HEK293 (cell line): Measurements from ENCODE around the gene JUND.

ENCODE experiments used
- CTCF ChIA-PET: fragments of 350-600 bp; formaldehyde crosslinking; extraction: SDS; loops from one replicate; lab custom pipeline; 2021; ENCODE audit warnings: antibody characterized with exemption; lab: Yijun Ruan, JAX
- POLR2A ChIA-PET: fragments of 300-600 bp; formaldehyde crosslinking; extraction: SDS; loops from one replicate; lab custom pipeline; 2020; ENCODE audit warnings: antibody characterized with exemption, inconsistent platforms; lab: Yijun Ruan, JAX
- H3K27ac ChIP-seq: fragments of 200-500 bp; sonication (Bioruptor generic); 2 replicates; pipeline ENCODE4 v1.5.1; 2014; ENCODE audit warnings: low read depth, low read length, control low read depth, inconsistent platforms; ENCODE audit errors: extremely low read depth
- H3K36me3 ChIP-seq, 2 experiments: fragments of 200-500 bp in 1 of 2; sonication (Bioruptor generic) in 1 of 2; 1 replicate in 1 of 2; 2 replicates in 1 of 2; pipeline ENCODE4 v1.5.1; 2014 to 2017; ENCODE audit warnings: inconsistent platforms in 2 of 2, low read length in 2 of 2; ENCODE audit not compliant: control insufficient read depth in 2 of 2, insufficient read depth in 1 of 2
- H3K4me1 ChIP-seq: fragments of 200-500 bp; sonication (Bioruptor generic); 2 replicates; pipeline ENCODE4 v1.5.1; 2014; ENCODE audit warnings: mild to moderate bottlenecking, low read length, inconsistent platforms; ENCODE audit not compliant: control insufficient read depth, insufficient read depth
- H3K4me3 ChIP-seq: 2 replicates; pipeline ENCODE4 v1.5.1; 2011; ENCODE audit warnings: low read depth, mild to moderate bottlenecking, control low read depth, low read length, moderate library complexity
- H3K9me3 ChIP-seq: fragments of 200-500 bp; sonication (Bioruptor generic); 2 replicates; pipeline ENCODE4 v1.5.1; 2014; ENCODE audit warnings: low read depth, low read length, inconsistent platforms; ENCODE audit not compliant: control insufficient read depth, insufficient read depth
- ELK4 ChIP-seq: IDR thresholded peaks from 2 replicates; pipeline ENCODE4 v1.6.1; 2011; ENCODE audit warnings: mild to moderate bottlenecking, low read depth, low read length, borderline replicate concordance
- KLF1 ChIP-seq: fragments of 450-650 bp; formaldehyde crosslinking; IDR thresholded peaks from 2 replicates; pipeline ENCODE4 v1.5.1; 2016; ENCODE audit warnings: missing biosample characterization, missing genetic modification characterization
- KLF7 ChIP-seq: fragments of 450-650 bp; formaldehyde crosslinking; IDR thresholded peaks from 2 replicates; pipeline ENCODE4 v1.5.1; 2016; ENCODE audit warnings: missing biosample characterization, missing genetic modification characterization, borderline replicate concordance
- OSR2 ChIP-seq: fragments of 450-650 bp; formaldehyde crosslinking; IDR thresholded peaks from 2 replicates; pipeline ENCODE4 v1.5.1; 2016; ENCODE audit warnings: missing biosample characterization, missing genetic modification characterization
- PRDM1 ChIP-seq: fragments of 450-650 bp; formaldehyde crosslinking; IDR thresholded peaks from 2 replicates; pipeline ENCODE4; 2016; ENCODE audit warnings: missing biosample characterization, missing genetic modification characterization
- SP2 ChIP-seq: fragments of 450-650 bp; formaldehyde crosslinking; IDR thresholded peaks from 2 replicates; pipeline ENCODE4 v1.5.1; 2016; ENCODE audit warnings: missing biosample characterization, missing genetic modification characterization
- TCF7L2 ChIP-seq: IDR thresholded peaks from 2 replicates; pipeline ENCODE4 v1.6.1; 2011; ENCODE audit warnings: low read depth, mild to moderate bottlenecking, inconsistent platforms, low read length, moderate library complexity, borderline replicate concordance
- WT1 ChIP-seq: fragments of 450-650 bp; formaldehyde crosslinking; IDR thresholded peaks from 2 replicates; pipeline ENCODE4 v1.5.1; 2016; ENCODE audit warnings: missing biosample characterization, missing genetic modification characterization
- ZNF10 ChIP-seq: fragments of 450-650 bp; formaldehyde crosslinking; IDR thresholded peaks from 2 replicates; pipeline ENCODE4 v1.5.1; 2017; ENCODE audit warnings: missing biosample characterization, missing genetic modification characterization
- ZNF138 ChIP-seq: fragments of 450-650 bp; formaldehyde crosslinking; IDR thresholded peaks from 2 replicates; pipeline ENCODE4 v1.5.1; 2016; ENCODE audit warnings: missing biosample characterization, missing genetic modification characterization, borderline replicate concordance
- ZNF239 ChIP-seq: fragments of 450-650 bp; formaldehyde crosslinking; IDR thresholded peaks from 2 replicates; pipeline ENCODE4 v1.5.1; 2016; ENCODE audit warnings: missing biosample characterization, missing genetic modification characterization
- ZNF24 ChIP-seq: fragments of 450-650 bp; formaldehyde crosslinking; IDR thresholded peaks from 2 replicates; pipeline ENCODE4 v1.5.1; 2016; ENCODE audit warnings: missing biosample characterization, missing genetic modification characterization
- ZNF26 ChIP-seq: fragments of 450-650 bp; formaldehyde crosslinking; IDR thresholded peaks from 2 replicates; pipeline ENCODE4 v1.5.1; 2016; ENCODE audit warnings: missing biosample characterization, missing genetic modification characterization
- ZNF280D ChIP-seq: fragments of 450-650 bp; formaldehyde crosslinking; IDR thresholded peaks from 2 replicates; pipeline ENCODE4 v1.5.1; 2016; ENCODE audit warnings: missing biosample characterization, missing genetic modification characterization
- ZNF335 ChIP-seq: fragments of 450-650 bp; formaldehyde crosslinking; conservative IDR thresholded peaks from 2 replicates; pipeline ENCODE4 v1.5.1; 2016; ENCODE audit warnings: missing biosample characterization, missing genetic modification characterization
- ZNF530 ChIP-seq: fragments of 450-650 bp; formaldehyde crosslinking; IDR thresholded peaks from 2 replicates; pipeline ENCODE4 v1.5.1; 2016; ENCODE audit warnings: low read depth, missing biosample characterization, missing genetic modification characterization
- ZNF561 ChIP-seq: fragments of 450-650 bp; IDR thresholded peaks from 2 replicates; pipeline ENCODE4 v1.5.1; 2018; ENCODE audit warnings: missing biosample characterization, missing genetic modification characterization, borderline replicate concordance
- ZNF596 ChIP-seq: fragments of 450-650 bp; IDR thresholded peaks from 2 replicates; pipeline ENCODE4 v1.5.0; 2018; ENCODE audit warnings: missing biosample characterization, mild to moderate bottlenecking, missing genetic modification characterization, moderate library complexity
- ZNF610 ChIP-seq: fragments of 450-650 bp; formaldehyde crosslinking; IDR thresholded peaks from 2 replicates; pipeline ENCODE4 v1.5.1; 2016; ENCODE audit warnings: missing biosample characterization, missing genetic modification characterization, borderline replicate concordance
- ZNF629 ChIP-seq: fragments of 450-650 bp; formaldehyde crosslinking; IDR thresholded peaks from 2 replicates; pipeline ENCODE4 v1.5.1; 2017; ENCODE audit warnings: missing biosample characterization, missing genetic modification characterization
- ZNF664 ChIP-seq: fragments of 450-650 bp; formaldehyde crosslinking; IDR thresholded peaks from 2 replicates; pipeline ENCODE4 v1.5.1; 2016; ENCODE audit warnings: missing biosample characterization, missing genetic modification characterization
- ZNF692 ChIP-seq: fragments of 450-650 bp; formaldehyde crosslinking; IDR thresholded peaks from 2 replicates; pipeline ENCODE4 v1.5.1; 2016; ENCODE audit warnings: missing biosample characterization, missing genetic modification characterization
- ZNF76 ChIP-seq: fragments of 450-650 bp; formaldehyde crosslinking; IDR thresholded peaks from 2 replicates; pipeline ENCODE4; 2016; ENCODE audit warnings: low read depth, missing biosample characterization, missing genetic modification characterization, borderline replicate concordance
- ZSCAN5A ChIP-seq: fragments of 450-650 bp; formaldehyde crosslinking; IDR thresholded peaks from 2 replicates; pipeline ENCODE4 v1.5.1; 2016; ENCODE audit warnings: missing biosample characterization, missing genetic modification characterization
- ZXDB ChIP-seq: fragments of 450-650 bp; formaldehyde crosslinking; IDR thresholded peaks from 2 replicates; pipeline ENCODE4 v1.5.1; 2016; ENCODE audit warnings: missing biosample characterization, missing genetic modification characterization
- TF ChIP-seq, protein P1 (sequence below): fragments of 450-650 bp; IDR thresholded peaks from 2 replicates; pipeline ENCODE4 v1.5.1; 2018; ENCODE audit warnings: missing biosample characterization, mild to moderate bottlenecking, missing genetic modification characterization

The JUND gene

DNA sequence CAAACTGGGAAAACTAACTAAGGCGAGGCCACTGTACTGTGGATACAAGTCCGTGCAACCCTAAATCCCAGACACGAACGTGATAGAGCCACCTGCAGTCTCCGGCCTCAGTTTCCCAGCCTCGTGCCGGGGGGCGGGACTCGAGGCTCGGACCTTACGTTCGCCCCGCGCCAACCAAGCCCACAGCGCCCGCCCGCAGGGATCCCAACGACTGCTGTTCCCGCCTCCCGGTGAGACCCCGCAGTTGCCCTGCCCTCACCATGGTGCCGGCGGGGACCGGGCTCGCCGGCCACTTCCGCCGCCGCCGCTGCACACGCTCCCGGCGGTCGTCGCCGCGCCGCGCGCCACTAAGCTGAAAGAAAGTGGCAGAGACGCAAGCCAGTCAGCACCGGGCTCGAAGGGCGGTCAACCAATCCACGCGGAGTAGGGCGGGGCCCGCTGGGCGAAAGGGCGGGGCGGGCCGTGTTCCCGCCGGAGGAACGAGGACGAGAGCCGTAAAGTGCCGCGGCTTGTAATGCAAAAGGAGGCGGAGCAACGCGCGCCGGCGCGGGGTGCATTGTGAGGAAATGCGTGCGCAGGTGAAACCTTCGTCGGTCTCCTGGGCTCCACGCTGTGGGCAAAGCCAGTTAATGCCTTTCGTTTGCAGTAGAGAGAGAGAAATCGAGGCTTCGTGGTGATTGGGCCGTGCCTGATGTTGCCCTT is 41.5 kb upstream of the JUND start, which contains the start of gene LSM4:
TSS of gene LSM4 (minus strand) at position 318 of the 702 bp plus-strand sequence. CDS start at position 262, 56 bp downstream.
- POLR2A ChIA-PET = interaction anchor here (0.7 to 3.7 kb wide), 6 partner anchors 16 to 77 kb away, joined by 3 to 118 read pairs (median 10); partner anchors contain the start of gene JUND
- peaks cover 7% of the 10 kb centered on the region for H3K4me1 ChIP-seq
- no peaks in the 10 kb centered on the region for H3K9me3 ChIP-seq
- peak within 1 kb of the TSS; percentile 84 for H3K27ac ChIP-seq
- peaks cover 0 to 15% of the 10 kb centered on the region in 2 experiments; a peak in 1 of 3 replicates for H3K36me3 ChIP-seq
- CTCF ChIA-PET = interaction anchor here (0.6 to 7.6 kb wide), 11 partner anchors 10 to 170 kb away, joined by 3 to 114 read pairs (median 5); partner anchors contain the start of genes JUND and PIK3R2
- H3K4me3 ChIP-seq = peak within 1 kb of the TSS; percentile 92
- TF ChIP-seq, protein P1, sequence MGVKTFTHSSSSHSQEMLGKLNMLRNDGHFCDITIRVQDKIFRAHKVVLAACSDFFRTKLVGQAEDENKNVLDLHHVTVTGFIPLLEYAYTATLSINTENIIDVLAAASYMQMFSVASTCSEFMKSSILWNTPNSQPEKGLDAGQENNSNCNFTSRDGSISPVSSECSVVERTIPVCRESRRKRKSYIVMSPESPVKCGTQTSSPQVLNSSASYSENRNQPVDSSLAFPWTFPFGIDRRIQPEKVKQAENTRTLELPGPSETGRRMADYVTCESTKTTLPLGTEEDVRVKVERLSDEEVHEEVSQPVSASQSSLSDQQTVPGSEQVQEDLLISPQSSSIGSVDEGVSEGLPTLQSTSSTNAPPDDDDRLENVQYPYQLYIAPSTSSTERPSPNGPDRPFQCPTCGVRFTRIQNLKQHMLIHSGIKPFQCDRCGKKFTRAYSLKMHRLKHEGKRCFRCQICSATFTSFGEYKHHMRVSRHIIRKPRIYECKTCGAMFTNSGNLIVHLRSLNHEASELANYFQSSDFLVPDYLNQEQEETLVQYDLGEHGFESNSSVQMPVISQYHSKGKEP (tag by site-specific recombination) = no peak; the same call in 1 of the 2 replicates
- TF ChIP-seq ZXDB (tag by site-specific recombination) = 0 out of 2 replicates have a peak, but pooled peaks have one; percentile 44
- TF ChIP-seq WT1 (tag by site-specific recombination) = no peak
- peak; percentile 76; the same call in 1 of the 2 replicates for TF ChIP-seq ZNF10
- TF ChIP-seq ZNF692 (tag by site-specific recombination) = 0 out of 2 replicates have a peak, but pooled peaks have one; percentile 1
- TF ChIP-seq ZNF596 = 0 out of 2 replicates have a peak, but pooled peaks have one; percentile 5
- TF ChIP-seq ZNF530 (tag by site-specific recombination) = no peak
- TF ChIP-seq ELK4 = peak; percentile 74; the same call in 1 of the 2 replicates
- no peak for TF ChIP-seq ZNF26 (tag by site-specific recombination)
- no peak for TF ChIP-seq ZNF138 (tag by site-specific recombination)
- TF ChIP-seq ZNF610 = 0 out of 2 replicates have a peak, but pooled peaks have one; percentile 44
- TF ChIP-seq ZNF561 = peak; percentile 65; the same call in 1 of the 2 replicates
- TF ChIP-seq TCF7L2 = no peak
- TF ChIP-seq SP2 (tag by site-specific recombination) = peak; percentile 95
- no peak for TF ChIP-seq ZNF664 (tag by site-specific recombination)
- peak; percentile 37; the same call in 1 of the 2 replicates for TF ChIP-seq ZNF629 (tag by site-specific recombination)
- TF ChIP-seq ZNF280D (tag by site-specific recombination) = no peak
- TF ChIP-seq PRDM1 (tag by site-specific recombination) = peak; percentile 89
- no peak for TF ChIP-seq ZNF239 (tag by site-specific recombination)
- TF ChIP-seq ZNF76 (tag by site-specific recombination) = peak; percentile 56; the same call in 1 of the 2 replicates
- 0 out of 2 replicates have a peak, but pooled peaks have one; percentile 36 for TF ChIP-seq OSR2 (tag by site-specific recombination)
- peak; percentile 56; the same call in 1 of the 2 replicates for TF ChIP-seq ZSCAN5A
- peak; percentile 64 for TF ChIP-seq KLF1
- no peak for TF ChIP-seq KLF7 (tag by site-specific recombination)
- TF ChIP-seq ZNF335 (tag by site-specific recombination) = no peak; the same call in 1 of the 2 replicates
- no peak for TF ChIP-seq ZNF24 (tag by site-specific recombination)
